Astrocyte of the spinal cord (primary cell): ENCODE measurements around the gene CWC15.
"Not testable (repeated sequence)": the region's sequence is repeated elsewhere in the genome, so short reads cannot be mapped to it uniquely, and the experiment has no call there.

Experiments
- DNase-seq: peaks from one replicate; pipeline ENCODE4 v3.0.0; 2011; ENCODE audit warnings: low read depth, low spot score
- H3K4me3 ChIP-seq: 2 replicates; pipeline ENCODE4 v1.5.1; 2011; ENCODE audit warnings: low read depth, mild to moderate bottlenecking, low read length, moderate library complexity
- CTCF ChIP-seq: IDR thresholded peaks from 2 replicates; pipeline ENCODE4 v1.5.1; 2012; ENCODE audit warnings: low read depth, mild to moderate bottlenecking, low read length, inconsistent platforms
- in situ Hi-C: cut with HindIII; loops from 2 replicates; pipeline ENCODE4 v1.10.0; 2017; ENCODE audit warnings: low sequenced_read_pairs

CWC15 gene

GRCh38 chr11:94939346-94939745 is 34.0 kb downstream of the CWC15 start:
- no peak overlapping the region for H3K4me3 ChIP-seq
- in situ Hi-C loops: no loop called here
- TF ChIP-seq CTCF: no peak
- DNase-seq: no peak

- H3K4me3 ChIP-seq: no peak overlapping the region
- in situ Hi-C loops: no loop called here
- no peak for TF ChIP-seq CTCF
- peak; percentile 97 for DNase-seq
These were observed 35.0 kb downstream of the CWC15 start for GRCh38 chr11:94938095-94939055.

GRCh38 chr11:94934846-94935245 is 38.5 kb downstream of the CWC15 start:
- DNase-seq: no peak
- in situ Hi-C loops: no loop called here
- no peak overlapping the region for H3K4me3 ChIP-seq
- TF ChIP-seq CTCF: no peak

- no peak overlapping the region for H3K4me3 ChIP-seq
- TF ChIP-seq CTCF: no peak
- in situ Hi-C loops: no loop called here
- peak; percentile 78 for DNase-seq
These were observed 39.0 kb downstream of the CWC15 start for GRCh38 chr11:94934362-94934761.

GRCh38 chr11:94933223-94934130 is 39.9 kb downstream of the CWC15 start:
- no peak for TF ChIP-seq CTCF
- in situ Hi-C loops: no loop called here
- peak; percentile 96 for DNase-seq
- H3K4me3 ChIP-seq: no peak overlapping the region

- TF ChIP-seq CTCF: no peak
- no peak overlapping the region for H3K4me3 ChIP-seq
- in situ Hi-C loops: no loop called here
- DNase-seq: no peak
These were observed 40.9 kb downstream of the CWC15 start for GRCh38 chr11:94932503-94932902.

- in situ Hi-C loops, H3K4me3 ChIP-seq, DNase-seq: not testable (repeated sequence)
These were observed 41.3 kb downstream of the CWC15 start for GRCh38 chr11:94932072-94932471.
